Measurements from ENCODE around the gene ENKUR.
"Not testable (repeated sequence)": the region's sequence is repeated elsewhere in the genome, so short reads cannot be mapped to it uniquely, and the experiment has no call there.

The ENKUR gene

GRCh38 chr10:24963521-24964041 is 52.4 kb downstream of the ENKUR start:
- Mint-ChIP-seq H3K36me3 (ENCODE audit: insufficient read depth) (no peaks in the 10 kb centered on the region), H3K27me3 (no peaks in the 10 kb centered on the region), H3K4me3 (no peak overlapping the region), H3K27ac (ENCODE audit: low read depth) (no peak overlapping the region), H3K9me3 (no peaks in the 10 kb centered on the region), H3K4me1 (no peaks in the 10 kb centered on the region)
- DNase-seq (ENCODE audit: low spot score in 2 of 2) (no peak), ATAC-seq (replicated peaks; ENCODE audit: extremely low read depth, poor library complexity, severe bottlenecking) (no peak)

GRCh38 chr10:24962995-24963394 is 53.0 kb downstream of the ENKUR start:
- DNase-seq (ENCODE audit: low spot score in 2 of 2): no peak
- no peaks in the 10 kb centered on the region for H3K27me3 Mint-ChIP-seq
- no peaks in the 10 kb centered on the region for H3K36me3 Mint-ChIP-seq (ENCODE audit: insufficient read depth)
- no peak overlapping the region for H3K27ac Mint-ChIP-seq (ENCODE audit: low read depth)
- ATAC-seq (replicated peaks; ENCODE audit: extremely low read depth, poor library complexity, severe bottlenecking): no peak
- H3K9me3 Mint-ChIP-seq: no peaks in the 10 kb centered on the region
- H3K4me1 Mint-ChIP-seq: no peaks in the 10 kb centered on the region
- no peak overlapping the region for H3K4me3 Mint-ChIP-seq

GRCh38 chr10:24961582-24961981 is 54.4 kb downstream of the ENKUR start:
- Mint-ChIP-seq H3K9me3 (no peaks in the 10 kb centered on the region), H3K27ac (ENCODE audit: low read depth) (no peak overlapping the region), H3K27me3 (no peaks in the 10 kb centered on the region), H3K36me3 (ENCODE audit: insufficient read depth) (no peaks in the 10 kb centered on the region), H3K4me1 (no peaks in the 10 kb centered on the region), H3K4me3 (no peak overlapping the region)
- no peak for DNase-seq (ENCODE audit: low spot score in 2 of 2)
- no peak for ATAC-seq (replicated peaks; ENCODE audit: extremely low read depth, poor library complexity, severe bottlenecking)

- ATAC-seq (replicated peaks; ENCODE audit: extremely low read depth, poor library complexity, severe bottlenecking): no peak
- no peak overlapping the region for H3K27ac Mint-ChIP-seq (ENCODE audit: low read depth)
- no peaks in the 10 kb centered on the region for H3K36me3 Mint-ChIP-seq (ENCODE audit: insufficient read depth)
- H3K27me3 Mint-ChIP-seq: no peaks in the 10 kb centered on the region
- no peaks in the 10 kb centered on the region for H3K9me3 Mint-ChIP-seq
- no peak for DNase-seq (ENCODE audit: low spot score in 2 of 2)
- H3K4me1 Mint-ChIP-seq: peaks cover under 1% of the 10 kb centered on the region
- H3K4me3 Mint-ChIP-seq: no peak overlapping the region
These were observed 56.6 kb downstream of the ENKUR start for GRCh38 chr10:24959382-24959730.

- ATAC-seq (replicated peaks; ENCODE audit: extremely low read depth, poor library complexity, severe bottlenecking) (no peak), DNase-seq (ENCODE audit: low spot score in 2 of 2) (no peak)
- Mint-ChIP-seq H3K4me1 (peaks cover 5% of the 10 kb centered on the region), H3K36me3 (ENCODE audit: insufficient read depth) (no peaks in the 10 kb centered on the region), H3K9me3 (no peaks in the 10 kb centered on the region), H3K27me3 (no peaks in the 10 kb centered on the region), H3K4me3 (no peak overlapping the region), H3K27ac (ENCODE audit: low read depth) (no peak overlapping the region)
These were observed 57.1 kb downstream of the ENKUR start for GRCh38 chr10:24958721-24959381.

- no peak for DNase-seq (ENCODE audit: low spot score in 2 of 2)
- no peaks in the 10 kb centered on the region for H3K9me3 Mint-ChIP-seq
- no peak for ATAC-seq (replicated peaks; ENCODE audit: extremely low read depth, poor library complexity, severe bottlenecking)
These were observed 57.8 kb downstream of the ENKUR start for GRCh38 chr10:24958091-24958720.

GRCh38 chr10:24957624-24958051 is 58.3 kb downstream of the ENKUR start:
- not testable (repeated sequence) for H3K27ac Mint-ChIP-seq (ENCODE audit: low read depth); DNase-seq (ENCODE audit: low spot score in 2 of 2); ATAC-seq (replicated peaks; ENCODE audit: extremely low read depth, poor library complexity, severe bottlenecking)

More at GRCh38 chr10:24958091-24958720, 57.8 kb downstream of the ENKUR start:
- no peak overlapping the region for H3K27ac Mint-ChIP-seq (ENCODE audit: low read depth)
- H3K4me1 Mint-ChIP-seq: peaks cover 12% of the 10 kb centered on the region
- H3K4me3 Mint-ChIP-seq: no peak overlapping the region
- H3K27me3 Mint-ChIP-seq: no peaks in the 10 kb centered on the region
- H3K36me3 Mint-ChIP-seq (ENCODE audit: insufficient read depth): peaks cover 3% of the 10 kb centered on the region

GRCh38 chr10:24953675-24954074 is 62.3 kb downstream of the ENKUR start:
- no peaks in the 10 kb centered on the region for H3K27me3 Mint-ChIP-seq
- peaks cover 28% of the 10 kb centered on the region for H3K4me1 Mint-ChIP-seq
- H3K9me3 Mint-ChIP-seq: no peaks in the 10 kb centered on the region
- DNase-seq (ENCODE audit: low spot score in 2 of 2) (no peak), ATAC-seq (replicated peaks; ENCODE audit: extremely low read depth, poor library complexity, severe bottlenecking) (no peak)
- H3K27ac Mint-ChIP-seq (ENCODE audit: low read depth): peak overlapping the region; percentile 65
- H3K4me3 Mint-ChIP-seq: peak overlapping the region; percentile 84
- H3K36me3 Mint-ChIP-seq (ENCODE audit: insufficient read depth): peaks cover 4% of the 10 kb centered on the region

More at GRCh38 chr10:24957624-24958051, 58.3 kb downstream of the ENKUR start:
- not testable (repeated sequence) for H3K9me3 Mint-ChIP-seq; H3K27me3 Mint-ChIP-seq; H3K4me3 Mint-ChIP-seq; H3K36me3 Mint-ChIP-seq (ENCODE audit: insufficient read depth)
- peaks cover 15% of the 10 kb centered on the region for H3K4me1 Mint-ChIP-seq

- peak; percentile 28 to 44 for DNase-seq (ENCODE audit: low spot score in 2 of 2)
- H3K4me3 Mint-ChIP-seq: peak overlapping the region; percentile 84
- H3K4me1 Mint-ChIP-seq: peaks cover 35% of the 10 kb centered on the region
These were observed 63.0 kb downstream of the ENKUR start for GRCh38 chr10:24952707-24953645.

GRCh38 chr10:24952143-24952706 is 63.7 kb downstream of the ENKUR start, which contains the start of gene PRTFDC1:
Gene PRTFDC1 (minus strand): TSS chr10:24952606. CDS start chr10:24952575, 31 bp downstream.
- no peaks in the 10 kb centered on the region for H3K27me3 Mint-ChIP-seq
- peak within 1 kb of the TSS; percentile 90 for H3K27ac Mint-ChIP-seq (ENCODE audit: low read depth)
- peaks cover 4% of the 10 kb centered on the region for H3K36me3 Mint-ChIP-seq (ENCODE audit: insufficient read depth)
- DNase-seq (ENCODE audit: low spot score in 2 of 2) (peak in 1 of 2 donors; percentile 19), ATAC-seq (replicated peaks; ENCODE audit: extremely low read depth, poor library complexity, severe bottlenecking) (peak; percentile 58)
- peaks cover 37% of the 10 kb centered on the region for H3K4me1 Mint-ChIP-seq
- peak within 1 kb of the TSS; percentile 84 for H3K4me3 Mint-ChIP-seq
- H3K9me3 Mint-ChIP-seq: no peaks in the 10 kb centered on the region

More at GRCh38 chr10:24952707-24953645, 63.0 kb downstream of the ENKUR start:
- no peaks in the 10 kb centered on the region for H3K9me3 Mint-ChIP-seq
- H3K36me3 Mint-ChIP-seq (ENCODE audit: insufficient read depth): peaks cover 4% of the 10 kb centered on the region
- ATAC-seq (replicated peaks; ENCODE audit: extremely low read depth, poor library complexity, severe bottlenecking): peak; percentile 73
- H3K27ac Mint-ChIP-seq (ENCODE audit: low read depth): peak overlapping the region; percentile 90
- no peaks in the 10 kb centered on the region for H3K27me3 Mint-ChIP-seq

GRCh38 chr10:24951201-24952142 is 64.5 kb downstream of the ENKUR start:
- peak; percentile 29 for ATAC-seq (replicated peaks; ENCODE audit: extremely low read depth, poor library complexity, severe bottlenecking)

More at GRCh38 chr10:24951201-24952142, 64.5 kb downstream of the ENKUR start:
- peaks cover 4% of the 10 kb centered on the region for H3K36me3 Mint-ChIP-seq (ENCODE audit: insufficient read depth)
- H3K27me3 Mint-ChIP-seq: no peaks in the 10 kb centered on the region
- H3K9me3 Mint-ChIP-seq: no peaks in the 10 kb centered on the region
- peak overlapping the region; percentile 90 for H3K27ac Mint-ChIP-seq (ENCODE audit: low read depth)
- H3K4me1 Mint-ChIP-seq: peaks cover 37% of the 10 kb centered on the region
- H3K4me3 Mint-ChIP-seq: peak overlapping the region; percentile 84
- DNase-seq (ENCODE audit: low spot score in 2 of 2): no peak
